NCI-H146 (cell line): ENCODE results near the gene IMPA2.

ENCODE experiments used
- DNase-seq: peaks from one replicate; lab custom pipeline; 2025; lab: John Stamatoyannopoulos, UW

Gene IMPA2

GRCh38 chr18:12008842-12009580 is 27.7 kb downstream of the IMPA2 start:
- no peak for DNase-seq

- no peak for DNase-seq
Observed at GRCh38 chr18:12009581-12010140, 28.4 kb downstream of the IMPA2 start.

- DNase-seq = no peak
Observed at GRCh38 chr18:12010187-12010802, 29.0 kb downstream of the IMPA2 start.

GRCh38 chr18:12011199-12011956 is 30.1 kb downstream of the IMPA2 start:
- DNase-seq = no peak

- no peak for DNase-seq
Observed at GRCh38 chr18:12011957-12012549, 30.7 kb downstream of the IMPA2 start.

GRCh38 chr18:12012697-12013096 is 31.4 kb downstream of the IMPA2 start:
- DNase-seq = no peak

- no peak for DNase-seq
Observed at GRCh38 chr18:12013186-12013916, 32.0 kb downstream of the IMPA2 start.

- DNase-seq = no peak
Observed at GRCh38 chr18:12014086-12014485, 32.8 kb downstream of the IMPA2 start.

GRCh38 chr18:12014521-12015415 is 33.5 kb downstream of the IMPA2 start:
- no peak for DNase-seq

- no peak for DNase-seq
Observed at GRCh38 chr18:12015416-12016062, 34.2 kb downstream of the IMPA2 start.

- DNase-seq = no peak
Observed at GRCh38 chr18:12017081-12017480, 35.8 kb downstream of the IMPA2 start.

GRCh38 chr18:12018861-12019260 is 37.6 kb downstream of the IMPA2 start:
- no peak for DNase-seq

GRCh38 chr18:12021077-12021476 is 39.8 kb downstream of the IMPA2 start:
- no peak for DNase-seq

- no peak for DNase-seq
Observed at GRCh38 chr18:12021596-12021995, 40.3 kb downstream of the IMPA2 start.

- DNase-seq = no peak
Observed at GRCh38 chr18:12023375-12023774, 42.1 kb downstream of the IMPA2 start.

- DNase-seq = no peak
Observed at GRCh38 chr18:12026562-12026961, 45.3 kb downstream of the IMPA2 start.

- DNase-seq = no peak
Observed at GRCh38 chr18:12027046-12027445, 45.7 kb downstream of the IMPA2 start.

- DNase-seq = no peak
Observed at GRCh38 chr18:12027480-12027879, 46.2 kb downstream of the IMPA2 start.

- no peak for DNase-seq
Observed at GRCh38 chr18:12028040-12028628, 46.8 kb downstream of the IMPA2 start.

GRCh38 chr18:12028674-12029073 is 47.4 kb downstream of the IMPA2 start:
- DNase-seq = no peak
